SK-N-SH (cell line): ENCODE results near the gene PREB. TPM values are rescaled to one million over a fixed set of nuclear protein-coding genes. Genes with fewer than 3 reads are reported as not detected.

Experiments used
- CTCF ChIA-PET: fragments of 300-600, 350-600 bp; formaldehyde crosslinking; extraction: SDS; loops from one replicate; lab custom pipeline; 2021; lab: Yijun Ruan, JAX
- POLR2A ChIA-PET: fragments of 350-600 bp; sonication (Branson Sonifier 250); formaldehyde crosslinking; extraction: SDS; loops from one replicate; lab custom pipeline; 2020; ENCODE audit warnings: antibody characterized with exemption, inconsistent platforms; lab: Yijun Ruan, JAX
- DNase-seq: peaks from one replicate; pipeline ENCODE4 v3.0.0; 2012
- H2AFZ ChIP-seq: fragments of 200-600 bp; sonication (generic); 2 replicates; pipeline ENCODE4 v1.8.1; 2016; ENCODE audit warnings: antibody characterized with exemption, mild to moderate bottlenecking, low read depth
- H3F3A ChIP-seq: fragments of 200-600 bp; sonication (generic); replicated peaks from 2 replicates; pipeline ENCODE3; 2016; ENCODE audit warnings: antibody characterized with exemption, mild to moderate bottlenecking; ENCODE audit not compliant: insufficient read depth
- H3K27ac ChIP-seq, 2 experiments: fragments of 200-500 bp in 1 of 2; fragments of 200-600 bp in 1 of 2; sonication (Bioruptor generic) in 1 of 2; sonication (generic), shearing (Covaris generic) in 1 of 2; 2 replicates each; pipeline versions ENCODE4 v1.5.1 to v1.6.1; 2014 to 2016; ENCODE audit warnings: low read depth in 2 of 2, inconsistent platforms in 1 of 2, low read length in 1 of 2, mild to moderate bottlenecking in 1 of 2, mixed read lengths in 1 of 2
- H3K27me3 ChIP-seq: fragments of 200-600 bp; sonication (generic), shearing (Covaris generic); 2 replicates; pipeline ENCODE4 v1.6.1; 2016; ENCODE audit warnings: mixed run types; ENCODE audit not compliant: insufficient read depth
- H3K36me3 ChIP-seq, 2 experiments: fragments of 200-500 bp in 1 of 2; fragments of 200-600 bp in 1 of 2; sonication (Bioruptor generic) in 1 of 2; sonication (generic) in 1 of 2; replicated peaks in 1 of 2; 2 replicates each; pipeline versions ENCODE3 to v1.5.1; 2014 to 2016; ENCODE audit warnings: low read length in 1 of 2, mild to moderate bottlenecking in 1 of 2; ENCODE audit not compliant: insufficient read depth in 2 of 2, control insufficient read depth in 1 of 2
- H3K4me1 ChIP-seq, 2 experiments: fragments of 200-500 bp in 1 of 2; fragments of 200-600 bp in 1 of 2; sonication (Bioruptor generic) in 1 of 2; sonication (generic), shearing (Covaris generic) in 1 of 2; 2 replicates each; pipeline versions ENCODE4 v1.5.1 to v1.6.1; 2014 to 2016; ENCODE audit warnings: low read depth in 1 of 2, low read length in 1 of 2, mixed run types in 1 of 2; ENCODE audit not compliant: insufficient read depth in 2 of 2, control insufficient read depth in 1 of 2
- H3K4me2 ChIP-seq: fragments of 200-600 bp; sonication (generic), shearing (Covaris generic); 2 replicates; pipeline ENCODE4 v1.6.1; 2017; ENCODE audit warnings: mixed run types
- H3K4me3 ChIP-seq, 2 experiments: fragments of 200-500 bp in 1 of 2; fragments of 200-600 bp in 1 of 2; sonication (Bioruptor generic) in 1 of 2; sonication (generic), shearing (Covaris generic) in 1 of 2; 2 replicates each; pipeline versions ENCODE4 v1.5.1 to v1.8.1; 2014 to 2016; ENCODE audit warnings: low read depth in 2 of 2, inconsistent platforms in 1 of 2, low read length in 1 of 2, mild to moderate bottlenecking in 1 of 2, mixed read lengths in 1 of 2, moderate library complexity in 1 of 2
- H3K79me2 ChIP-seq: fragments of 200-600 bp; sonication (generic); 2 replicates; pipeline ENCODE4 v1.8.1; 2017; ENCODE audit warnings: mild to moderate bottlenecking; ENCODE audit not compliant: insufficient read depth
- H3K9ac ChIP-seq: fragments of 200-600 bp; sonication (generic); 2 replicates; pipeline ENCODE4 v1.6.1; 2017; ENCODE audit warnings: mixed run types
- H3K9me2 ChIP-seq: fragments of 200-600 bp; sonication (generic); 2 replicates; pipeline ENCODE4 v1.6.1; 2017; ENCODE audit warnings: mixed run types
- H3K9me3 ChIP-seq: fragments of 200-600 bp; sonication (generic); 2 replicates; pipeline ENCODE4 v1.6.1; 2017; ENCODE audit warnings: mixed run types, mild to moderate bottlenecking, moderate library complexity
- H4K20me1 ChIP-seq: fragments of 200-600 bp; sonication (generic); 2 replicates; pipeline ENCODE4 v1.6.1; 2017; ENCODE audit warnings: mild to moderate bottlenecking, mixed run types; ENCODE audit not compliant: insufficient read depth
- CHD2 ChIP-seq: fragments of 150-350 bp; IDR thresholded peaks from 2 replicates; pipeline ENCODE4 v1.6.1; 2018; ENCODE audit warnings: low read length; ENCODE audit not compliant: partially characterized antibody
- CTCF ChIP-seq: fragments of 200-600 bp; sonication (generic); IDR thresholded peaks from 2 replicates; pipeline ENCODE4 v1.6.1; 2017; ENCODE audit warnings: antibody characterized with exemption, mild to moderate bottlenecking, moderate library complexity
- ELF1 ChIP-seq: IDR thresholded peaks from 2 replicates; pipeline ENCODE4 v1.4.0; 2012
- FOSL2 ChIP-seq: IDR thresholded peaks from 2 replicates; pipeline ENCODE4 v1.4.0; 2012; ENCODE audit warnings: low read depth, mild to moderate bottlenecking, moderate library complexity, borderline replicate concordance
- FOXJ3 ChIP-seq: sonication (generic); formaldehyde crosslinking; IDR thresholded peaks from 2 replicates; pipeline ENCODE4 v1.5.1; 2020; ENCODE audit warnings: mild to moderate bottlenecking, missing genetic modification reagents
- FOXM1 ChIP-seq: IDR thresholded peaks from 2 replicates; pipeline ENCODE4 v1.4.0; 2012; ENCODE audit warnings: low read depth, mild to moderate bottlenecking
- GABPA ChIP-seq: IDR thresholded peaks from 2 replicates; pipeline ENCODE4 v1.4.0; 2012; ENCODE audit warnings: low read depth, mild to moderate bottlenecking
- IRF3 ChIP-seq: fragments of 150-350 bp; IDR thresholded peaks from 2 replicates; pipeline ENCODE4 v1.6.1; 2016; ENCODE audit warnings: mild to moderate bottlenecking, low read depth, low read length
- MEF2A ChIP-seq: IDR thresholded peaks from 2 replicates; pipeline ENCODE4 v1.4.0; 2012; ENCODE audit warnings: low read depth, borderline replicate concordance
- MXI1 ChIP-seq: IDR thresholded peaks from 2 replicates; pipeline ENCODE4 v1.6.1; 2012; ENCODE audit warnings: mild to moderate bottlenecking, low read depth, low read length, improper control_type of control experiment
- NFIC ChIP-seq: IDR thresholded peaks from 2 replicates; pipeline ENCODE4 v1.4.0; 2012; ENCODE audit warnings: borderline replicate concordance
- PBX3 ChIP-seq: IDR thresholded peaks from 2 replicates; pipeline ENCODE4; 2012
- POLR2AphosphoS5 ChIP-seq: IDR thresholded peaks from 2 replicates; pipeline ENCODE4 v1.6.1; 2012; ENCODE audit warnings: low read depth, low read length
- RAD21 ChIP-seq: IDR thresholded peaks from 2 replicates; pipeline ENCODE4 v1.6.1; 2012; ENCODE audit warnings: mild to moderate bottlenecking, low read length
- REST ChIP-seq: IDR thresholded peaks from 2 replicates; pipeline ENCODE4 v1.6.1; 2012; ENCODE audit warnings: mild to moderate bottlenecking, low read depth, low read length, moderate library complexity
- SIN3A ChIP-seq: IDR thresholded peaks from 2 replicates; pipeline ENCODE4 v1.6.1; 2012; ENCODE audit warnings: low read depth, mild to moderate bottlenecking, low read length, moderate library complexity, borderline replicate concordance
- SMC3 ChIP-seq: IDR thresholded peaks from 2 replicates; pipeline ENCODE4 v1.6.1; 2012; ENCODE audit warnings: low read depth, low read length, improper control_type of control experiment
- TCF12 ChIP-seq: IDR thresholded peaks from 2 replicates; pipeline ENCODE4 v1.4.0; 2012
- TEAD4 ChIP-seq: IDR thresholded peaks from 2 replicates; pipeline ENCODE4 v1.4.0; 2012; ENCODE audit warnings: mild to moderate bottlenecking, borderline replicate concordance; ENCODE audit not compliant: insufficient read depth
- USF1 ChIP-seq: IDR thresholded peaks from 2 replicates; pipeline ENCODE4 v1.4.0; 2012; ENCODE audit warnings: low read depth, borderline replicate concordance
- YY1 ChIP-seq: IDR thresholded peaks from 2 replicates; pipeline ENCODE4 v1.4.0; 2012; ENCODE audit warnings: low read depth, mild to moderate bottlenecking
- ZBTB33 ChIP-seq: IDR thresholded peaks from 2 replicates; pipeline ENCODE4 v1.4.0; 2012; ENCODE audit warnings: low read depth, borderline replicate concordance
- WGBS: methylation state at CpG from one replicate; pipeline ENCODE4 v1.1.6; 2017; ENCODE audit warnings: low lambda C conversion rate; 5-methylcytosine and 5-hydroxymethylcytosine counted together
- polyA plus RNA-seq, 3 experiments: library from polyadenylated mRNA; depleted of rRNA; stranded (reverse); fragments of >200 nt; gene quantifications; 2 replicates each; pipeline ENCODE4 v1.2.3, GENCODE V29; 2012

The PREB gene
- polyA plus RNA-seq, 1 of the 3 experiments (the other 2 are of a cell fraction), result 47.9 TPM

GRCh38 chr2:27174638-27175037 lies 40.2 kb upstream of the PREB start (continued):
- TF ChIP-seq CTCF (no peak), CHD2 (no peak), MEF2A (no peak), FOXM1 (no peak), GABPA (no peak), RAD21 (no peak)

GRCh38 chr2:27171351-27171848 lies 37.0 kb upstream of the PREB start:
- Histone ChIP-seq H3K27me3 (no peaks in the 10 kb centered on the region), H3K9me2 (no peaks in the 10 kb centered on the region), H2AFZ (no peak overlapping the region), H4K20me1 (no peaks in the 10 kb centered on the region), H3K36me3 (no peaks in the 10 kb centered on the region), H3F3A (no peaks in the 10 kb centered on the region), H3K4me2 (no peak overlapping the region), H3K4me3 (no peak overlapping the region), H3K9me3 (no peaks in the 10 kb centered on the region), H3K4me1 (no peaks in the 10 kb centered on the region; a peak in 1 of 4 replicates), H3K79me2 (no peaks in the 10 kb centered on the region), H3K9ac (no peak overlapping the region), H3K27ac (no peak overlapping the region)
- ChIA-PET POLR2A (interaction anchor here (0.6 kb wide), 1 partner anchor 108 kb away, joined by 3 read pairs; no protein-coding TSS in a partner anchor), CTCF (interaction anchor here (1.2 to 4.8 kb wide), 11 partner anchors 13 to 358 kb away, joined by 4 to 58 read pairs (median 31); partner anchors contain the start of genes PREB, TCF23 and TRIM54)
- 66% methylated on average over 8 of the region's 8 CpGs for WGBS
- DNase-seq, result no peak
- TF ChIP-seq ELF1 (no peak), FOXJ3 (CRISPR knock-in tag) (no peak), REST (no peak), TEAD4 (no peak), MXI1 (no peak), IRF3 (no peak), PBX3 (no peak), TCF12 (no peak), NFIC (no peak), ZBTB33 (no peak), USF1 (no peak), MEF2A (no peak), YY1 (no peak), SMC3 (no peak), FOSL2 (no peak), FOXM1 (no peak), SIN3A (no peak), GABPA (no peak), POLR2AphosphoS5 (no peak)
